Gastroesophageal sphincter (tissue), 3 donors: ENCODE measurements around the gene PPP2R3A.
"Not testable (repeated sequence)": the region's sequence is repeated elsewhere in the genome, so short reads cannot be mapped to it uniquely, and the experiment has no call there.

Experiments
- EP300 ChIP-seq: sonication (generic); formaldehyde crosslinking; IDR thresholded peaks from one replicate; pipeline ENCODE4 v1.6.1; 2017; ENCODE audit warnings: antibody characterized with exemption, mild to moderate bottlenecking
- TF ChIP-seq, protein P1 (sequence below), 4 experiments: fragments of 200-600 bp in 2 of 4; fragments of 450-650 bp in 2 of 4; sonication (generic) in 1 of 4; IDR thresholded peaks; one replicate each; pipeline ENCODE4 v1.5.1; 2017 to 2019; ENCODE audit warnings: antibody characterized with exemption in 4 of 4, mild to moderate bottlenecking in 2 of 4, moderate library complexity in 2 of 4

DNA sequence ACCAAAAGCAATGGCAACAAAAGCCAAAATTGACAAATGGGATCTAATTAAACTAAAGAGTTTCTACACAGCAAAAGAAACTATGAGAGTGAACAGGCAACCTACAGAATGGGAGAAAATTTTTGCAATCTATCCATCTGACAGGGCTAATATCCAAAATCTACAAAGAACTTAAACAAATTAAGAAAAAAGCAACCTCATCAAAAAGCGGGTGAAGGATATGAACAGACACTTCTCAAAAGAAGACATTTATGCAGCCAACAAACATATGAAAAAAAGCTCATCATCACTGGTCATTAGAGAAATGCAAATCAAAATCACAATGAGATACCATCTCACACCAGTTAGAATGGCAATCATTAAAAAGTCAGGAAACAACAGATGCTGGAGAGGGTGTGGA lies 153.8 kb downstream of the PPP2R3A start:
- TF ChIP-seq, protein P1, sequence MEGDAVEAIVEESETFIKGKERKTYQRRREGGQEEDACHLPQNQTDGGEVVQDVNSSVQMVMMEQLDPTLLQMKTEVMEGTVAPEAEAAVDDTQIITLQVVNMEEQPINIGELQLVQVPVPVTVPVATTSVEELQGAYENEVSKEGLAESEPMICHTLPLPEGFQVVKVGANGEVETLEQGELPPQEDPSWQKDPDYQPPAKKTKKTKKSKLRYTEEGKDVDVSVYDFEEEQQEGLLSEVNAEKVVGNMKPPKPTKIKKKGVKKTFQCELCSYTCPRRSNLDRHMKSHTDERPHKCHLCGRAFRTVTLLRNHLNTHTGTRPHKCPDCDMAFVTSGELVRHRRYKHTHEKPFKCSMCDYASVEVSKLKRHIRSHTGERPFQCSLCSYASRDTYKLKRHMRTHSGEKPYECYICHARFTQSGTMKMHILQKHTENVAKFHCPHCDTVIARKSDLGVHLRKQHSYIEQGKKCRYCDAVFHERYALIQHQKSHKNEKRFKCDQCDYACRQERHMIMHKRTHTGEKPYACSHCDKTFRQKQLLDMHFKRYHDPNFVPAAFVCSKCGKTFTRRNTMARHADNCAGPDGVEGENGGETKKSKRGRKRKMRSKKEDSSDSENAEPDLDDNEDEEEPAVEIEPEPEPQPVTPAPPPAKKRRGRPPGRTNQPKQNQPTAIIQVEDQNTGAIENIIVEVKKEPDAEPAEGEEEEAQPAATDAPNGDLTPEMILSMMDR (IDR thresholded peaks at IDR 0.05) = not testable (repeated sequence)
- not testable (repeated sequence) for TF ChIP-seq EP300
